ENCODE results near the gene STARD6. TPM values are rescaled to one million over a fixed set of nuclear protein-coding genes. Genes with fewer than 3 reads are reported as not detected.

The STARD6 gene
- total and polyA plus RNA-seq, 2 donors (not counting 1 experiment from before 2014, with no cell fraction given), result 0.33 to 0.39 TPM

DNA sequence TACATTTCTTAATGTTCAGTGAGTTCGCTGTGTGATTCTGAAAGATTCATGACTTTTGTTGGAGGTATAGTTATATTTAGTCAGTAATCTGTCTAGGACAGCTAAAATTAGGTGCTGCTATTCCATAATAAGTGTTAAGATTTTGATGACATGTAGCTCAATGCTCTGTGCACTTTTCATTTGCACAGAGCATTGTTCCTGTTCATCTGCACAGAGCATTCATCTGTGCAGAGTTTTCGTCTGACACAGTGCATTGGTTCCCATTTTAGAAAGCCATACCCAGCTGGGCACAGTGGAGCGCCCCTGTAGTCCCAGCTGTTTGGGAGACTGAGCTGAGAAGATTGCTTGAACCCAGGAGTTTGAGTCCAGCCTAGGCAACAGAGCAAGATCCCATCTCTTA, 79.8 kb downstream of the STARD6 start:
- Histone ChIP-seq H3K79me2 (ENCODE audit: control insufficient read depth, insufficient read depth, low read length) (no peaks in the 10 kb centered on the region), H3K4me3 (replicated peaks in 1 of 4; ENCODE audit: control extremely low read depth in 1 of 4, insufficient read depth in 1 of 4, low read depth in 3 of 4, low read length in 4 of 4) (no peak overlapping the region), H3K27ac (ENCODE audit: insufficient read depth, low read length) (no peak overlapping the region), H3K9me3 (ENCODE audit: control insufficient read depth, insufficient read depth, low read depth, low read length) (no peaks in the 10 kb centered on the region), H3K9ac (ENCODE audit: insufficient read depth, low read length) (no peak overlapping the region), H3K4me1 (ENCODE audit: control insufficient read depth, extremely low read depth, insufficient read depth, low read length) (no peaks in the 10 kb centered on the region), H2AFZ (ENCODE audit: low read length) (no peak overlapping the region), H4K20me1 (ENCODE audit: control insufficient read depth, extremely low read depth, insufficient read depth, low read length) (no peaks in the 10 kb centered on the region), H3K27me3 (ENCODE audit: control insufficient read depth, insufficient read depth, low read length) (no peaks in the 10 kb centered on the region), H3K36me3 (ENCODE audit: control insufficient read depth, insufficient read depth, low read length) (no peaks in the 10 kb centered on the region), H3K4me2 (ENCODE audit: extremely low read depth, insufficient read depth, low read length) (no peak overlapping the region)
- TF ChIP-seq, protein P1, sequence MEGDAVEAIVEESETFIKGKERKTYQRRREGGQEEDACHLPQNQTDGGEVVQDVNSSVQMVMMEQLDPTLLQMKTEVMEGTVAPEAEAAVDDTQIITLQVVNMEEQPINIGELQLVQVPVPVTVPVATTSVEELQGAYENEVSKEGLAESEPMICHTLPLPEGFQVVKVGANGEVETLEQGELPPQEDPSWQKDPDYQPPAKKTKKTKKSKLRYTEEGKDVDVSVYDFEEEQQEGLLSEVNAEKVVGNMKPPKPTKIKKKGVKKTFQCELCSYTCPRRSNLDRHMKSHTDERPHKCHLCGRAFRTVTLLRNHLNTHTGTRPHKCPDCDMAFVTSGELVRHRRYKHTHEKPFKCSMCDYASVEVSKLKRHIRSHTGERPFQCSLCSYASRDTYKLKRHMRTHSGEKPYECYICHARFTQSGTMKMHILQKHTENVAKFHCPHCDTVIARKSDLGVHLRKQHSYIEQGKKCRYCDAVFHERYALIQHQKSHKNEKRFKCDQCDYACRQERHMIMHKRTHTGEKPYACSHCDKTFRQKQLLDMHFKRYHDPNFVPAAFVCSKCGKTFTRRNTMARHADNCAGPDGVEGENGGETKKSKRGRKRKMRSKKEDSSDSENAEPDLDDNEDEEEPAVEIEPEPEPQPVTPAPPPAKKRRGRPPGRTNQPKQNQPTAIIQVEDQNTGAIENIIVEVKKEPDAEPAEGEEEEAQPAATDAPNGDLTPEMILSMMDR (conservative IDR thresholded peaks at IDR 0.05 in 1 of 2, IDR thresholded peaks at IDR 0.05 in 1 of 2; ENCODE audit: low read depth in 1 of 2, low read length in 2 of 2), result no peak
- no peak for TF ChIP-seq EZH2 (IDR thresholded peaks at IDR 0.05; ENCODE audit: low read length, missing control alignments)
- no peak for DNase-seq (ENCODE audit: low read depth in 2 of 2)

Other genes with a start within 250 kb of the STARD6 start
- 17.2 and 43.8 TPM in 2 replicates for gene MBD2, start 133.2 kb downstream of the STARD6 start, total RNA-seq
- gene MBD2, start 133.2 kb downstream of the STARD6 start, polyA plus RNA-seq, result 29.7 and 32.5 TPM in 2 replicates
- gene POLI, start 88.3 kb downstream of the STARD6 start, total RNA-seq, result 26.9 and 29.5 TPM in 2 replicates
- gene POLI, start 88.3 kb downstream of the STARD6 start, polyA plus RNA-seq, result 17.2 and 28.3 TPM in 2 replicates
- gene C18orf54, start within 50 bp of the STARD6 start, total RNA-seq, result 3.3 and 5.6 TPM in 2 replicates
- 2.8 and 7.4 TPM in 2 replicates for gene C18orf54, start within 50 bp of the STARD6 start, polyA plus RNA-seq
- gene DYNAP, start 233.4 kb upstream of the STARD6 start, total RNA-seq, result not detected in 2 replicates
- not detected in 2 replicates for gene DYNAP, start 233.4 kb upstream of the STARD6 start, polyA plus RNA-seq

Data from fibroblast of lung (primary cell).